Hematopoietic multipotent progenitor cell (in vitro differentiated cells): ENCODE data around the gene RIN3. TPM values are rescaled to one million over a fixed set of nuclear protein-coding genes. Genes with fewer than 3 reads are reported as not detected.

ENCODE experiments used
- DNase-seq, 3 donors: peaks; one replicate each; pipeline ENCODE4 v3.0.0-alpha.2; 2011 to 2015; ENCODE audit warnings: low read depth in 2 of 3, low spot score in 2 of 3
- total RNA-seq: library from RNA; depleted of rRNA; stranded (reverse); fragments of >200 nt; gene quantifications from one replicate; pipeline ENCODE4 v1.2.3, GENCODE V29; 2012

RIN3 gene
- total RNA-seq, 1 donor: 73.5 TPM

DNA sequence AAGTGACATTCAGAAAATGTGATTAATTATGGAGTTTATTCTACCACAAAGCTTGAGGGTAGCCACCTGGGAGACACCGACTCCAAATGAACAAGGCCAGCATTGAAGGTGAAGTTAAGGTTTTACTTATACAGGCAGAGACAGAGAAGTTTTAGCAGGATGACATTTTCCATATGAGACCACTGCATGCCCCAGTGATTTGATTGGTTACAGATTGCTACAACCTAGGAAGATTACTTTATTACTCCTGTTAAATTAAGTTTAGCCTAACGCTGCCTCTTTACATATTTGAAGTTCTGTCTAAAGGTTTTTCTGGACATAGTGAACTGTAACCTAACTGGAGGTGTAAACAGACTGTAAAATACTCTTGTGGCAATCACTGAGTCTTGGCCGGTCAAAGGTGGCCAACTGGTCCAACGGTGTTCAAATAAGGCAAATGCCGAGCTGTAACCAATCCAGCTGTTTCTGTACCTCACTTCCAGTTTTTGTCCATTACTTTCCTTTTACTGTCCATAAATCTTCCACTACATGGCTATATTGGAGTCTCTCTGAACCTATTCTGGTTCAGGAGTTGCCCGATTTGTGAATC, 57.2 kb downstream of the RIN3 start:
- no peak for DNase-seq

DNA sequence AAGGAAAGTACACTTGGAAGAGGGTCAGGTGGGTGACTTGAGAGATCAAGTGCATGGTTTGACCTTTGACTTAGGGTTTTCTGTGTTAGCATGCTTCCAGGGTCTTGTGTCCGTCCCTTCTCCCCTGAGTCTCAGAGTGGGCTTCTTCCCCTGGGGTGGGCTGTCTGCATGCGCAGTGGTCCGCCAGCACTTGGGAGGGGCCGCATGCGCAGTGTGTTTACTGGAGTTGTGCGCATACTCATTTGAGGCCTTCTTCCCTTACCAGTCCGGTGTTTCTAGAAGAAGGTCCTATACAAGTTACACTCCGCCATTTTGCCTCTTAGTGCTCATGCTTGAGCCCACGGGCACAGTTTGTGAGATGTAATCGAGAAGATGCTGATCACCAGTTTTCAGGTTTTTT, 58.5 kb downstream of the RIN3 start:
- DNase-seq: no peak

DNA sequence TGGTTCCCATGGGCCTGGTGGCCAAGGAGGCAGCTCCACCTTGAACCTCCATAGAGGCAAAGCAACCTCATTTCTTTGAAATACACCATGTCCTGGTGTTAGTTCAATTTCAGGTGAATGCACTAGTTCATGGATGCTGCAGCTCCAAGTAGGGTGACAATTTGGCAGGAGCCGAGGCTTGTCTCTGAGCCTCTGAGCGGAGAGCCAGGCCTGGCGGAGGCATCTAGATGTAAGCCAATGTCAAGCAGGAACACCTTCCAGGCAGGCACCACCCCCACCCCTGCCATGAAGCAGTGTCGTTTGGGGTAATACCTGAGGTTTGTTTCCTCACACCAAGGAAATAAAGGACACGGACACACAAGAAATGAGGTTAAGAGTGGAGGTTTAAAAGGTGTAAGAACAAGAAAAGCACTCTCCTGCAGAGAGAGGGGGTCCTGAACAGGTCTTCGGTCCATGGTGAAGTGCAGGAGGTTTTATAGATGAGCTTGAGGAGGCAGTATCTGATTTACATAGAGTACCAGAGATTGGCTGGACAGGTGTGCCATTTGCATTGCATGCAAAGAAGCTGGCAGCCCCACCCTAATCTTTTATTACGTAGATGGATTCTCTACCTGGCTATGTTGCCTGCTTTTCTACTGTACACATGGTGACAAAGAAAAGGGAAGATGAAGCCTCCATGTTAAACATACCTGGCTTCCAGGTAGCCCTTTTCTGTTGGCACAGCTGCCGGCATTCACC, 60.3 kb downstream of the RIN3 start:
- no peak for DNase-seq

GRCh38 chr14:92575061-92575747, 61.6 kb downstream of the RIN3 start:
- no peak for DNase-seq

- no peak for DNase-seq
Observed at GRCh38 chr14:92575748-92576303, 62.2 kb downstream of the RIN3 start.

DNA sequence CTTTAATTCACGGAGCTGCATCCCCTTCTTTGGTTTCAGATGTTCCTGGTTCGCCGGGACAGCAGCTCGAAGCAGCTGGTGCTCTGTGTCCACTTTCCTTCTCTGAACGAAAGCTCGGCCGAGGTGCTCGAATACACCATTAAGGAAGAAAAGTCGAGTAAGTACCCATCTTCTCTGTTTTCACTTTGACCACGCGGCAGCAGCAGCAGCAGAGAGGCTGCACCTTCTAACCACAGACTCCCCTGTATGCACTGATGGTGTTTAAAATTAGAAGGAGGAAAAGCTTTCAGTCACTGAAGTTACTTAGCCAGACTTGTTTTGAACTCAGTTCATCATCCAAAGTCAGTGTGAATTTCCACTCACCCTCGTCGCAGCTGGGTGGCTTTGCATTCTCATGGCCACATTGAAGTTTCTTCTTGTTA, 63.8 kb downstream of the RIN3 start:
- DNase-seq: peak in 1 of 3 donors; percentile 36

GRCh38 chr14:92578511-92578910, 64.9 kb downstream of the RIN3 start:
- DNase-seq: no peak

GRCh38 chr14:92579244-92579936, 65.8 kb downstream of the RIN3 start:
- no peak for DNase-seq

DNA sequence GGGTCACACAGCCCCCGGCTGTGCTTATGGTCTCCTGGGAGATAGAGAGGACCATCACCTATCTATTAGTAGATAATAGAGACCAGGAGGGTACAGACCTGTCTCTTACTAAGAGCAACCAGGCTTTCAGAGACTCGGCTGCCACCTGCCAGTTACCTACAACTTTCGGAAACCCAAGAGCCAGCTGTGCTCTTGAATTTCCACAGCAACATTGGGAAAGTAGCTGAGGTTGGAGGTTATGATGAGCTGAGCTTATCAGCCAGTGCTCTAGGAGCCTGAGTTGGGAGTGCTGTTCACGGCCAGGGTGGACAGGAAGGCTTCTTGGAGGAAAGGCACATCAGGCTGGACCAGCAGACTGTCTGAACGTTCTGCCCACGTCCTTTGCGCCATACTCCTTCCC, 67.6 kb downstream of the RIN3 start:
- no peak for DNase-seq

- DNase-seq: no peak
Observed at GRCh38 chr14:92581966-92582566, 68.5 kb downstream of the RIN3 start.

DNA sequence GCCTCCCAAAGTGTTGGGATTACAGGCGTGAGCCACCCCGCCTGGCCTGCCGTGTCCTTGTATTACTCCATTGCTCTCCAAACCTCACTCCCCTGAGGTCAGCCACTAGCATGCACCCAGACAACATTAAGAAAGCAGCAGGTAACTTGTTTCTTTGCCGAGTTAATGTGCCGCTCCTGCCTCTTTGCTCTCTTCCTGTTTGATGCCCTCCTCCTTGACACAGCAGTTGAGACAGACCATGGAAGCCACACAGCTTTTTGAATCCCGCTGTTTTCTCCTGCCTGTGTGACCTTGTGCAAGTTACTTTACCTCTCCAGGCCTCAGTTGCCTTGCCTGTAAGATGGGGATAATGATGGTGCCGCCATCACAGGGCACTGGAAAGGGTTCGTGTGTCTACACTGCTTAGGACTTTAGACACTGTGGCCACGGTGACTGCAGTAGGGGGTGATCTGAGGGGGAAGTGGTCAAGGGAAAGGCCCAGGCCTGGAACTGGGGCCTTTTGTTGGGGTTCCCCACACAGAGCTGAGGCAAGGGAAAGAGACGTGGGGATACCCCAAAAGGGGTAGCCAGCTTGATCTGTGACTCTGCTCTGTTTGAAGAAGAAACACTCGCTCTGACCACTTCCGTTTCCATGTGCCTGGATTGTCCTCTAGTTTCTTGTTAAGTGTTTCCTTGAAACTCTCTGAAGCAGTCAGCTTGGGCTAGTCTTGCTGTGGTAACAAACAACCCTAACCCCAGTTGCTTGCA, 69.3 kb downstream of the RIN3 start:
- DNase-seq: no peak

DNA sequence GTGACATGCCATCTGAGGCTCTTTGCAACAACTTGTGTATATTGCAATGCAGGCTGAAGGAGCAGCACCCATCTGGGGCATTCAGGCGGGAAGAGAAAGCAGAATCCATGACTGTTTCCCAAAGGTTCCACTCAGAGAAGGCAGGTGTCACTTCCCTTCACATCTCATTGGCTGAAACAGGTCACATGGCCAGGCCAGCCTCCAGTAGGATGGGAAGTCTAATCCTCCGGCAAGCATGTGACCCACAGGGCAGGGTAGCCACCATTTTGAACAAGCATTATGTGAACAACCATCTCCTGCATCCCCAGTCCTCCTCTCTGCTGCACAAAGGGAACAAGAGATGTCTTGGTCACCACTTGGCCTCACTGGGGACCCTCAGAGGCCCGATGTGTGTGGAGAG, 70.6 kb downstream of the RIN3 start:
- no peak for DNase-seq

DNA sequence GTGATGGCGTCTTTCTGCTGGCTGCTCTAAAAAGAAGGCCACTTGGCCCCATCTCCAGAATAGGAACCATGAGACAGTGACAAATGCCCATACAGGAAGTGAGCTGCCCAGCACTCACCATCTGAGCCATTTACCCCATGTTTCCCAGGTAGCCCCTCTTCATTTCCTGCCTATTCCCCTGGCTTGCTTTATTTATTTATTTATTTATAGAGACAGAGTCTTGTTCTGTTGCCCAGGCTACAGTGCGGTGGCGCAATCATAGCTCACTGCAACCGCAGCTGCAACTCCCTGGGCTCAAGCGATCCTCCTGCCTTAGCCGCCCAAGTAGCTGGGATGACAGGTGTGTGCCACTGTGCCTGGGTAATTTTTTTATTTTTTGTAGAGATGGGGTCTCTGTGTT, 71.2 kb downstream of the RIN3 start:
- peak in 1 of 3 donors; percentile 46 for DNase-seq

GRCh38 chr14:92585981-92586937, 72.7 kb downstream of the RIN3 start:
- DNase-seq: peak in 2 of 3 donors; percentile 83 to 85

DNA sequence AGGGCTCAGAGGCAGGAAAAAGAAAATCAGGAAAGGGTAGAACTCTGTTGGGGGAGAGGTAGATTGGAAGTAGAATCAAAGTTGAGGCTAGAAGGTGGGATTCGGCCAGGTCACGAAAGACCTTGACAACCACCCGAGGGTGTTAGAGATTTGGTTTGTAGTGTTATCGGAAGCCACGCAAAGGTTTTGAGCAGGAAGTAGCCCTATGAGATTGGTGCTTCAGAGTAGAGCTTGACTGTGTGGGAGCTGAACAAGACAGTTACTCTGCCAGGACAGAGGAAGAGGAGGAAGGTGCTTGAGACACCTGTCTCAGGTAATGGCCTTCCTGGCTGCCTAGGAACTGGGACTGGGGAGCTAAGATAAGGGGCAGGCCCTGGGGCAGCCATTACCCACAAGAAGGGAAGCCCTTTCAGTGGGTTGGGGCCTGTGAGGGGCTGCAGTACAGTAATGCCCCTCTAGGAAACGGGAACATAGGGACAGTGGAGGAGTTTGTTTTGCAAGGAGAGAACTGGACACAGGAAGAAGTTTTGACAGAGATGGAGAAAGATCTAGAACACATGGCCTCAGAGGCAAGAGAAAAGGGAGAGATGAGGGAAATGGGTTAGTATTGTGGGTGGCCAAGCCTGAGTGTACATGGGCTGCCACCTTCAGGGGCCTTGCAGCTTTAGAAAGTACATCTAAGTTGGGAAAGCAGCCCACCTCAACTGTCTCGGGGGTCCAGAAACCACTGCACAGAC, 73.5 kb downstream of the RIN3 start:
- no peak for DNase-seq

DNA sequence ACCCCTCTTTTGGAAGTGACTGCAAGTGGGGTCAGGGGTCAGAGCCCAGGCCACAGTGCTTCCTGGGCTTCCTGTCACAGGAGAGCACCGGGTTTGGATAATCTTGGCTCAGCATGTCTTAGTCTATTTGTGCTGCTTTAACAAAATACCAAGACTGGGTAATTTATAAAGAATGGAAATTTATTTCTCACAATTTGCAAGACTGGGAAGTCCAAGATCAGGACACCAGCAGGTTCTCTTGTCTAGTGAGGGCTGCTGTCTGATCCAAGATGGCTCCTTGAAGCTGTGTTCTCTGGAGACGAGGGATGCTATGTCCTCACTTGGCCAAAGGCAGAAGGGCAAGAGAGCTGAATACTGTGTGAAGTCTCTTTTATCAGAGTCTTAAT, 74.1 kb downstream of the RIN3 start:
- no peak for DNase-seq

GRCh38 chr14:92589213-92589852, 75.8 kb downstream of the RIN3 start:
- no peak for DNase-seq

DNA sequence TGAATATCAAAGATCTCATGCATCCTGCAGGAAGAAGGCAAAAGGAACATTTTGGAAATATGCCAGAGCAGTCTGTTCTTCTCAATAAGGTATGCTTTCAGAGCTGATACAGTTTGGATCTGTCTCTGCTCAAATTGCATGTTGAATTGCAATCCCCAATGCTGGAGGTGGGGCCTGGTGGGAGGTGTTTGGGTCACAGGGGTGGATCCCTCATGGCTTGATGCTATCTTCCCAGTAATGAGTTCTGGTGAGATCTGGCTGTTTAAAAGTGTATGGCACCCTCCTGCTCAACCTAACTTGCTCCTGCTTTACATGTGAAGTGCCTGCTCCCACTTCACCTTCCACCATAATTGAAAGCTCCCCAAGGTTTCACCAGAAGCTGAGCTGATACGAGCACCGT, 76.6 kb downstream of the RIN3 start:
- DNase-seq: no peak
